ENCODE measurements around the gene USP31.
A peak's percentile ranks its signal among the peaks of the same experiment; 100 is the strongest.

The USP31 gene

GRCh38 chr16:23152386-23153178 is 3.3 kb upstream of the USP31 start:
- no peak overlapping the region for H3K4me3 ChIP-seq (ENCODE audit: low read depth, low read length)
- no peak for DNase-seq (ENCODE audit: low read depth)
- no peak for TF ChIP-seq CTCF (IDR thresholded peaks at IDR 0.05; ENCODE audit: low read depth, low read length, missing control alignments)

GRCh38 chr16:23149993-23150364 is 727 bp upstream of the USP31 start:
- peak overlapping the region; percentile 72 for H3K4me3 ChIP-seq (ENCODE audit: low read depth, low read length)
- TF ChIP-seq CTCF (IDR thresholded peaks at IDR 0.05; ENCODE audit: low read depth, low read length, missing control alignments), result no peak
- no peak for DNase-seq (ENCODE audit: low read depth)

GRCh38 chr16:23148513-23149266 is 562 bp downstream of the USP31 start:
- peak overlapping the region; percentile 72 for H3K4me3 ChIP-seq (ENCODE audit: low read depth, low read length)
- DNase-seq (ENCODE audit: low read depth), result no peak
- no peak for TF ChIP-seq CTCF (IDR thresholded peaks at IDR 0.05; ENCODE audit: low read depth, low read length, missing control alignments)

- peak overlapping the region; percentile 72 for H3K4me3 ChIP-seq (ENCODE audit: low read depth, low read length)
- no peak for TF ChIP-seq CTCF (IDR thresholded peaks at IDR 0.05; ENCODE audit: low read depth, low read length, missing control alignments)
- no peak for DNase-seq (ENCODE audit: low read depth)
Observed at GRCh38 chr16:23148166-23148512, 1.1 kb downstream of the USP31 start.

GRCh38 chr16:23147666-23148065 is 1.6 kb downstream of the USP31 start:
- TF ChIP-seq CTCF (IDR thresholded peaks at IDR 0.05; ENCODE audit: low read depth, low read length, missing control alignments), result no peak
- H3K4me3 ChIP-seq (ENCODE audit: low read depth, low read length), result no peak overlapping the region; the same call in 1 of the 2 replicates
- DNase-seq (ENCODE audit: low read depth), result no peak

- H3K4me3 ChIP-seq (ENCODE audit: low read depth, low read length), result no peak overlapping the region
- no peak for TF ChIP-seq CTCF (IDR thresholded peaks at IDR 0.05; ENCODE audit: low read depth, low read length, missing control alignments)
- no peak for DNase-seq (ENCODE audit: low read depth)
Observed at GRCh38 chr16:23146877-23147601, 2.2 kb downstream of the USP31 start.

All from GM12864 (cell line).